Measurements from ENCODE around the gene MYO18B.

The MYO18B gene

DNA sequence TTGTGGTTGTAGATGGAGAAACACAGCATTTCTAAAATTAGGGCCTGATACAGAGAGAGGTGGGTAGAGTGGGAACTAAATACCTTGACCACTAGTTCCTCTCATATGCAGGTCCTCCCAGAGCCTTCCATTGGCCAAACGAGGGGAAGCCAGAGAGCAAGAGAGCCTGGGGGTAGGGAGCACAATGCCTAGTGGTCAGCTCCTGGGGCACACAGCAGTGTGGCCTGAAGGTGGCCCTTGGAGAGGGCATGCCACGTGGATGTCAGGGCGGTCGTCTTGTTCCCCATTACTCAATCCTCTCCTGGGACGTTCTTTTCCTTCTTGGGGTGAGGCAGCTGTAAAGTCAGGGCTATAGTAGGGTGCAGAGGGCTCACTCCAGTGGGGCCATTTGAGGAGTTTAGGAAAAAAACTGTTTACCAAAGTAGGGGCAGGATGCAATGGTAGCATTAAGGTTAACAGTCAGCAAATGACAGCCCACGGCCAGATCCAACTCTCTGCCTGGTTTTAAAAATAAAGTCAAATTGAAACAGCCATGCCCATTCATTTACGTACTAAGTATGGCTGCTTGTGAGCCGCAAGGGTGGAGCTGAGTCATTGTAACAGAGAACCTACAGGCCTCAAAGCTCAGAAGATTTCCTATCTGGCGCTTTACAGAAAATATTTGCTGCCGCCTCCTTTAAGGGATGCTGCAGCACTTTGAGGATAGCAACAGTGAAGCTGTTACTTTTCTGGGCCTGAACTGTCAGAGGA, 7.6 kb downstream of the MYO18B start:
- no peak for DNase-seq (ENCODE audit: low spot score)

DNA sequence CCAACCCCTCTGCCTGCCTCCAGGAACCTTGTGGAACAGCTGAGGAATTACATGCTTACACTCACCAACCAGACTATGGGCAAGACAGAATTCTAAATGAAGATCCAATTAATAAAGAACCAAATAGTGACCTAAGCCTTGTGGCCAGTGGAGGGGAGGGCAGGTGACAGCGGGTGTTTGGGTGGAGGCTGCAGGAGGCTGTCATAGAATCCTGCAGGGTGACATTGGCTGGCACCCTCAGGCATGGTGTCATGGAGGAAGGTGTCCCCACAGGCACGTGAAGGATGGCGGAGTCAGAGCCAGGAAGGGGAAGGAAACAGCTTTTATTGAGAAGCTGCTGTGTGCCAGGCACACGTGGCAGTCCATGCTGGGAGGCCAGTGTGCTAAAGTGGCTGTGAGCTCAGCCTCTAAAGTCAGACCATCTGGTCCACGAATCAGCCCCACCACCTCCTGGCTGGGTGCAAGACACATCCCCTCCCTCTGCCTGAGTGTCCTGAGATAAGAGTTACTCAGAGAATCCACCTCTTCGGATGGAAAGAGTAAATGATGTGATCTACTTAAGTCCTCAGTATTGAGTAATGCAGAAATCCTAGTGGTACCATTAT, 8.7 kb downstream of the MYO18B start:
- DNase-seq (ENCODE audit: low spot score): no peak

DNA sequence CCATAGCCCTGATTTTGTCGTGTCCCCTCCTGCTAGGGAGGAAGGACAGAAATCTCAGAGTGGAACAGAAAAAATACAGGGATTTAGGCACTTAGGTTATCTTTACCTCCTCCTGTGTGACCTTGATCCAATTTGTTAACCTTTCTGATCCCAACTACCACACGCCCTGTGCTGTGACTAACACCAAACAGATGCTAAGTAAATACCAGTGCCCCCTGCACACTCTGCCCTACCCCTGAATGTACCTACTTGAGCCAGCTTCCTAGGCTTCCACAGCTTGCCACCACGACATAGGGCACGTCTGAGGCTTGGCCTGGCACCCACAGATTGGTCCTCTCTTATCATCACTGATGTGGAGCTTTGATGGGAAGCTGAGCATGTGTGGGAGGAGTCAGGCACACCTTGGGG, 9.2 kb downstream of the MYO18B start:
- DNase-seq (ENCODE audit: low spot score): no peak

DNA sequence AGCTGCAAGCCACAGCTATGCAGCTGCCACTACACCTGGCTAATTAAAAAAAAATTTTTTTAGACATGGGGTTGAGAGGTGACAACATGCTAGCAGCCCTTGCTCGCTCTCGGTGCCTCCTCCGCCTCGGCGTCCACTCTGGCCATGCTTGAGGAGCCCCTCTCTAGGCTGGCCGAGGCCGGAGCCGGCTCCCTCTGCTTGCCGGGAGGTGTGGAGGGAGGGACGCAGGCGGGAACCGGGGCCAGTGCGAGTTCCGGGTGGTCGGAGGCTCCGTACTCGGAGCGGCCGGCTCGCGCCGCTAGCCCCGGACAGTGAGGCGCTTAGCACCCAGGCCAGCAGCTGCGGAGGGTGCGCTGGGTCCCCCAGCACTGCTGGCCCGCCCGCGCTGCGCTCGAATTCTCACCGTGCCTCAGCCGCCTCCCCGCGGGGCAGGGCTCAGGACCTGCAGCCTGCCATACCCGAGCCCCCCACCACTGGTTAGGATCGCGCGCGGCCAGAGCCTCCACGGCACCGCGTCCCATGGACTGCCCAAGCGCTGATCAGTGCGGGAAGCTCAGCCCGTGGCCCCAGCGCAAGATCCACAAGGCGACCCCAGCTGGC, 10.7 kb downstream of the MYO18B start:
- DNase-seq (ENCODE audit: low spot score): no peak

DNA sequence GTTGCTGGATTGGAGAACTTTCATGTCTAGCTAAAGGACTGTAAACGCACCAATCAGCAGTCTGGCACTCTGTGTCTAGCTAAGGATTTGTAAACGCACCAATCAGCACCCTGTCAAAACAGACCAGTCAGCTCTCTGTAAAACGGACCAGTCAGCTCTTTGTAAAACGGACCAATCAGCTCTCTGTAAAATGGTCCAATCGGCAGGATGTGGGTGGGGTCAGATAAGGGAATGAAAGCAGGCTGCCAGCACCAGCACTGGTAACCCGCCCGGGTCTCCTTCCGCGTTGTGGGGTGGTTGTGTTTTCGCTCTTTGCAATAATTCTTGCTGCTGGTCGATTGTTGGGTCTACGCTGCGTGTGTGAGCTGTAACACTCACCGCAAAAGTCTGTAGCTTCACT, 11.3 kb downstream of the MYO18B start:
- DNase-seq (ENCODE audit: low spot score): no peak

DNA sequence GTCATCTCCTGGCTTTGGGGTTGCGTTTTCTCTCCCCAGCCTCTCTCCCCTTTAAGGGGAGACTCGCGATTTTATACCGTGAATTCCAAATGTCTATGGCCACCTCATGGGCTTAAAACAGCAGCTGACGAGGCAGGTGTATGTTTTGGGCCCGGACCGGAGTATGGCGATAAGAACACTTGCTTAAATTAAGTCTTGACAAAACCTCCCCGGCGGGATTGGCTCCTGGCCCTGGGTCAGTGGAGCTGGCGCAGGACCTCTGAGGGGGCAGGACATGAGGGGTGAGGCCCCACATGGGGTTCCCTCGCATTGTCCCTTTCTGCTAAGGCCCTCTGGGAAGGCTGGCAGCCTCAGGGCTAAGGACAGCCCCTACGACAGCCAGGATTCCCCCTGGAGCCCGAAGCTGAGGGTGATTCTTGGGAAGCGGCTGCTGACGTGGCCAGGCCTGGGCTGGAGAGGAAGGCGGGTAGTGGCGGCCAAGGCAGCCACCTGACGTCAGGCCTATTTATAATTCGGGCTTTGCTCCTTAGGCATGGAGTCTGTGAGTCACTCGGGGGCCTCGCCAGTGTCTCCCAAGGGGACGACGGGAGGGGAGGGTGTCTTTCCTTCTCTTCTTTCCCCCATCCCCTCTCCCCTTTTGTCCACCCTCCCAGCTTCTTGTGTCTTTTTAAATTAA, 12.7 kb downstream of the MYO18B start:
- DNase-seq (ENCODE audit: low spot score): no peak

DNA sequence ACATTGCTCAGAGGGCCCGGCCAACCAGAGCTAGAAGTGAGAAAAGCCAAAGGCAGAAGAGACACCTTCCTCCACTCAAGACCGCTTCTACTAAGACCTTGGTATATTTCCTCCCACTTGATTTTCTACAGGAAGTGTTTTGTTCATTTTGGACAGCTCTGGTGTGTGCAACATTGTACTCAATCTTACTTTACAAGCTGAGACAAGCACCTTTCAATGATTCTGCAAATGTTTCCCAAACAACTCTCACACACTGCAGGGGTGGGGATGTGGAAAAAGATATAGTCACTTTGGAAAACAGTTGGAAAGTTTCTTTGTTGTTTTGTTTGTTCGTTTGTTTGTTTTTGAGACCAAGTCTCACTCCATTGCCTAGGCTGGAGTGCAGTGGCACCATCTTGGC, 15.7 kb downstream of the MYO18B start:
- DNase-seq (ENCODE audit: low spot score): no peak

DNA sequence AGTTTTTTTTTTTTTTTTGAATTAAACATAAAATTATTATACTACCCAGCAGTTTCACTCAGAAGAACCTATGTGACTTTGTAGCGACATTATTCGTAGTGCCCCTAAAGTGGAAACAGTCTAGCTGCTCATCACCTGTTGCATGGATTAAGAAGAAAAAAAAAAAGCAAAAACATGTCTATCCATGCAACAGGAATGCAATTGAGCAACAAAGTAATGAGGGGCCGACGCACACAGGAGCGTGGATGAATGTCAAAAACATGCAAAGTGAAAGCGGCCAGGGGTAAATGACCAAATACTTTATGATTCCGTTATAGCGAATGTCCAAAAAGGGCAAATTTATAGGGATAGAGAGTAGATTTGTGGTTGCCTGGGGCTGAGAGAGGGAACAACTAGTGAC, 16.3 kb downstream of the MYO18B start:
- no peak for DNase-seq (ENCODE audit: low spot score)

DNA sequence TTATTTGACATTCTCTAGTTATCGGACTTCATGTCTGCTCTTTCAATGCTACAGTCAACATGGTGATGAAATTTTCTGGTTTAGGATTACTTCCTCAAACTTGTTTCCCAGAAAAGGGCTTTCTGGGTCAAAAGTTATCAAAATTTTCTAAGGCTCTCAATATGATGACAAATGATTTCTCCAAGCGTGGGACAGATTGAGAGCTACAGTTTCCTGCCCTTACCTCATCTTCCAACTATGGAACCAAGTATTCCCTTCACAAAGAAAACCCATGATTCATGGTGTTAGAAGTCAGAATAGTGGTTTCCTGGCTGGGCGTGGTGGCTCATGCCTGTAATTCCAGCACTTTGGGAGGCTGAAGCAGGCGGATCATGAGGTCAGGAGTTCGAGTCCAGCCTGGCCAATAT, 17.8 kb downstream of the MYO18B start:
- DNase-seq (ENCODE audit: low spot score): no peak

DNA sequence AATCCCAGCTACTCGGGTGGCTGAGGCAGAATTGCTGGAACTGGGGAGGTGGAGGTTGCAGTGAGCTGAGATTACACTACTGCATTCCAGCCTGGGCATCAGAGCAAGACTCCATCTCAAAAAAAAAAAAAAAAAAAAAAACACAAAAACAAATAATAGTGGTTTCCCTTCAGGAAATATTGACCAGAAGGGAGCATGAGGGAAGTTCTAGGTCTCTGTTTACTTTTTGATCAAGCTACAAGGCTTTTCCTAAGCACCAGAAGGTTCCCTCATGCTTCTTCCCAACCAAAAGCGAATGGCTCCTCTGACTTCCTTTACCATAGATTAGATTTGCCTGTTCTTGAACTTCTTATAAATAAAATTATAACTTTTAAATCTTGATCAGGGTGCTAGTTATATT, 18.3 kb downstream of the MYO18B start:
- no peak for DNase-seq (ENCODE audit: low spot score)

DNA sequence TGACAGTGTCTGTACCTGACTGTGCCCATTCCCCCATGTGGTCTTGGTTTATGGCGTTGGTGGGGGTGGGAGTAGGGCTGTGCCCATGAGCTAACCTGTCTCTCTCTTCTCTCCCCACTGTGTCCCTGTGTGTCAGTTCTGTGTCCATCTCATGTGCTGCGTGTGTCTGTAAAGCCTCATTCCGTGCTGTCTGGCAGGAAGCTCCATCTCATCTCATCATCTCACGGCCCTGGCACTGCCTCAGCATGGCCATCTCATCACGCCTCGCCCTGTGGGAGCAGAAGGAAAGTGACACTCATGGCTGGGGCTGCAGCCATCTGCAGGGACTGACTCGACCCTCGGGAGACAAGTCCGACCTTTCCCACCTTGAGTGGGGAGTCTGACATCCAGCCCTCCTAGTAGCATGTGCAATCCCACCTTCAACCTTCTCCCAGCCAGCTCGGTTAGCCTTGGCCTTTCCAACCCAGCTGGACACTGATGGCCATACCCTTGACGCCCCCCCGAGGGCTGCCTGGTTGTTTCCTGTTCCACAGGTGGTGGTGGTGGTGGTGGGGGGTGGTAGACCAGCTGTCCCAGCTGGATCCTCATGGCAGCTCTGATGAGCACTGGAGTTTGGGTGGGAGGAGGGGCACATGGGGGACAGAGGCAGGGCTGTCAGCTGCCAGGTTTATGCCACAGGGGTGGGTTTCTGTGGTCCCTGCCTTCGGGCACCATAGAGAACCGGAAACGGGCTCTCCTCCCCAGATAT, 19.0 kb downstream of the MYO18B start:
- DNase-seq (ENCODE audit: low spot score): no peak

DNA sequence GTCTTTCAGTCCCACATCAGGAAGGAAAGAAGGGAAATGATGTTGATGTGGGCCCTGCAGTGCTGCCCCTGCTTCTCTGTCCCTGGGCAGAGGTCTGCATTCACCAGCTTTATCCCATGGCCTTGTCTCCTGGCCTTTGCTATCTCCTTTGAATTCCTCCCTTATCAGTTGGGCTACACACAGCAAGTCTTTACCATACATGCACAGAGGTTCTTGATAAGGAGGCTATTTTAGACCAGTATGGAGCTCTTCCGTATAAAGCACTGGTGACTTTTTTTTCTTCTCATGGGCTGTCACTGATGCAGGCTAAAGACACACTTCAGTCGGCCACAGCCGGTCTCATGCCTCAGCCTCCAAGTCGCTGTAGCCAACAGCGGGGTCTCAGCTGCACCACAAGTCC, 20.2 kb downstream of the MYO18B start:
- DNase-seq (ENCODE audit: low spot score): no peak

DNA sequence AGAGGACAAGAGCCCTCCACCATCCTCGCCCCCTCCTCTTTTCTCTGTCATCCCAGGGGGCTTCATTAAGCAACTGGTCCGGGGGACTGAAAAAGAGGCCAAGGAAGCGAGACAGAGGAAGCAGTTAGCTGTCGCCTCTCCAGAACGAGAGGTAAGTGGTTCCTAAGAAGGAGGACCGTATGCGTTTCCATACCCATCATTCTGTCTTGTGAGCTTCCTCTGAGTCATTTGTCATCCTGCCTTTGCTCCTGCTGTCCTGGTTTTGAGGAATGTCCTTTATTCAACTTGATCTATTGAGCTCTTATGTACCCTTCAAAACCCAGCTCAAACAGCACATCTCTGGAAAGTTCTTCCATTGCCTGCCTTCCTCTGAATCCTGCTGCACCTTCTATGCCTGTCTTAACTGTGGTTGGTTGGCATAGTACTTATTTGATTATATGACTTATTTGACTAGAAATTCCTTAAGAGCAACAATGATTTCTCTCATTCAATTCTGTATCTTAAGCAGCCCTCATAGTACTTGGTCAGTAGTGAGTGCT, 21.3 kb downstream of the MYO18B start:
- no peak for DNase-seq (ENCODE audit: low spot score)

DNA sequence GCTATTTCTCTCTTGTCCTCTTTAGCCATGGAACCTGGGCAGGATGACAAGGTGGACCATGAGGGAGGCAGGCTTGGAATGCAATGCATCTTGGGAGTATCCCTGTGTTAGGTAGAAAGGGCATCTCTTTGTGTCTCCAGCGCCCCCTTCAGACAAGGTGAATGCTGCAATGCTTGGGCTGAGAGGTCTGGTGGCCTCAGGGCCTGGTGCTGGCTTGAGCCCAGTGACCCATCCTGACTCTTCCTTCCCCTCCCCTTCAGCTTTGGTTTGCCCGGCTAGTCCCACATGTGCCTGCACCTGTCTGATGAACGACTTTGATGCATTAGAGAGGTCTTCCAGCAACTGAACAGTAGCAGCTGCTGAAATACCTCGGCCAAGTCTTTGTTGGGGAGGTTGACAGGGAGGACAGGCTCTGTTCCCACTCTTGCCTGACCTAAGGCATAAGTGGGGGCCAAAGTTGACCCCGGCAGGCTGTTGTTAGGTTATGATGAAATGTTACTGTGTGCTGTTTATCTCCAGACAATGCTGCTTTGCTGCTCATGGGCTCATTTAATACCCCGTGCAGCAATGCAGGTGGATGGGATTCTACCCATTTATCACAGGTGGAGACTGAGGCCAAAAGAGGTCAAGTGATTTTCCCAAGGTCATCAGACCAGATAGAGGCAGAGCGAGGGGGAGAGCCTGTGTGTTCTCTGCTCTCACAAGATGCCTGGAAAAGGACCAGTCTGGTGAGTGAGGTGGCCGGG, 22.5 kb downstream of the MYO18B start:
- no peak for DNase-seq (ENCODE audit: low spot score)

DNA sequence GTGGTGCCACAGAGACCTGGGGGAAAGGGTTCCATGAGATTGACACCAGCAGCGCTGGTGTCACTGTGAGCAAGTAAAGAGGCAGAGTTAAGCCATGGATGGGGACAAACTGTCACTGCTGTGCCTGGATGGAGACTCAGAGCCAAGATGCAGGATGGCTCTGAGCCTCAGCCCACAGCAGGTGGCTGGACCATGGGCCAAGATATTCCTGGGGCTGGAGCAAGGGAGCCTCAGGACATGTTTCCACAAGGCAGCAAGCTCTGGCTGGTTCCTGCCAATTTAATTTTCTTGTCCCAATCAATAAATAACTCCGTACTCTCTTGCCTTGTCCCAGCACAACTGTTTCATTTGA, 23.0 kb downstream of the MYO18B start:
- no peak for DNase-seq (ENCODE audit: low spot score)

DNA sequence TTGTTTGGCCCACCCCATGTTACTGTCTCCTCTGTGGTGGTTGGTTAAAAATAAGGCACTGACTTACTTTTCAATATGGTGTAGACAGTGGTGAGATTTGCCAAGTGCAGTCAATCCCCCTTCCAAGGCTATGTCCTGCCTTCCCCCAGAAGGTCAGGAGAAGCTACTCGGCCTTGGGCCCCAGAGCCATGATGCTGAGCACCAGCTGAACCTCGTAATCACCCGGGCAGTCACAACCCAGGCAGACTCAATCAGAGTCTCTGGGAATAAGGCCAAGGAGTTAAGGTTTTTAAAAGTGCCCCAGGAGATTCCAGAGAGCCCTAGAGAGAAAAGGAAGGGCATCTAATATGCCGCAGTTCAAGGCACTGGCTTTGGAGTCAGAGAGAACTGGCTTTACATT, 23.8 kb downstream of the MYO18B start:
- DNase-seq (ENCODE audit: low spot score): no peak

DNA sequence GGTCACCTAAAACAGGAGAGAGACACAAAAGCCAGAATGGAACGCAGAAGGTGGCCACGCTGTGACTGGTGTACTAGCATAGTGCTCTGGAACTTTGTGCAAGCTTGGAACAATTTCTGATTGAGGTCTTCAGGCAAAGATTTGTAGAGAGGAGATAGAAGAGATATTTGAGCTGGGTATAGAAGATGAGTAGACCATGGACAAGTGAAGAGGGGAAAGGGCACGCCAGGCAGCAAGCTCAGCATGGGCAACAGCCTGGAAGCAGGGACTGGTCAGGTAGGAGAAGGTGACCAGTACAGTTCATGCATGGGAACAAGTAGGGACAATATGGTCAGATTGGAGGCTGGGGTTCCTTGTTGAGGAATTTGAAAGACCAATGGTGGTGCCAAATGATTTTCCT, 24.4 kb downstream of the MYO18B start:
- DNase-seq (ENCODE audit: low spot score): no peak

DNA sequence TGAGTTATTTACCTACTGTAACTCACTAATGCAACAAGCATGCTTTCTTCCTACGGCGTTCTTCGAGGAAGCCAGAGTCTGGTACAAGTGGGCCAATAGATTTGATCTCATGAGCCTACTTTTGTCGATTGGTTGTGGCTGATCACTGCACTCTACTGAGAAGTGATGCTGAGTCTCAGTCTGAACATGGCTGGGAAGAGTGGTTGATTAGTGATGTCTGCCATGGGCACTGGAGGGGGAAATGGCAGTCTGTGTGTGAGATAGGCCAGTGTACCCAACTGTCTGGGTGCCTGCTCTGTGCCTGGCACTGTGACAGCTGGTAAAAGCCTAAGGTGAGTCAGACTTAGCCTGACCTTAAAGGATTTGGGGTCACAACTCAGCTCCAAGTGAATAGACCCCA, 28.3 kb downstream of the MYO18B start:
- DNase-seq (ENCODE audit: low spot score): no peak

DNA sequence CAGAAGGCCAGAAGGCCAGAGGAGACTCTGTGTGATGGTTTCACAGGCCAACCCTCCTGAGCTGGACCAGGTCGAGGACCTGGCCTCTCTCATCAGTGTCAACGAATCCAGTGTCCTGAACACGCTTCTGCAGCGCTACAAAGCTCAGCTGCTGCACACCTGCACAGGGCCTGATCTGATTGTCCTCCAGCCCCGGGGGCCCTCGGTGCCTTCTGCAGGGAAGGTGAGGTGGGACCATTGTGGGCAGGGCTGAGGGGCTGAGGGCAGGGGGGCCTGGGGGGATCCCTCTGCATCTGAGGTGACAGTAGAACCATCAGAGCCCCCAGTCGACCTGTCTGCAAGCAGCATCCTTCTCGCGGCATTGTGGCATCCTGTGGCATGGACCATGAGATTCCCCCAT, 30.3 kb downstream of the MYO18B start:
- no peak for DNase-seq (ENCODE audit: low spot score)

DNA sequence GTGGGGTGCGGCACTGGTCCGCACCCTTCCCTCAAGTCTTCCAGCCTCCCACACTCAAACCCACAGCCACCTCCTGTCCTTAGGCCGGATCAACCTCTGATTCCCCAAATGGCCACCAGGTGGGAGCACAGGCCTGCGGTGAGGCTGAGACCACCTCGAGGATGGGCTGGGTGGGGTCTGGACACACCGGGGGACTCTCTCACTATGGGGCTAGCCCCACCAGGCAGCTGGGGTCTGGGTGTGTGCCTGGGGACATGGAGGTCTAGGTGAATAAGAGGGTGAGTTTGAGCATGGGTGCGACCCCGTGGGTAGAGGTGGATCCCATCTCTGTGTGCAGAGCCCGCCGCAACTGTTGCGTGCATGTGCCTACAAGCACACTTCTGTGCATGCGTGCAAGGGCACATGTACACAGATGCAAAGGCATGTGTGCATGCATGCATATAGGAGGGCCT, 32.6 kb downstream of the MYO18B start:
- no peak for DNase-seq (ENCODE audit: low spot score)

DNA sequence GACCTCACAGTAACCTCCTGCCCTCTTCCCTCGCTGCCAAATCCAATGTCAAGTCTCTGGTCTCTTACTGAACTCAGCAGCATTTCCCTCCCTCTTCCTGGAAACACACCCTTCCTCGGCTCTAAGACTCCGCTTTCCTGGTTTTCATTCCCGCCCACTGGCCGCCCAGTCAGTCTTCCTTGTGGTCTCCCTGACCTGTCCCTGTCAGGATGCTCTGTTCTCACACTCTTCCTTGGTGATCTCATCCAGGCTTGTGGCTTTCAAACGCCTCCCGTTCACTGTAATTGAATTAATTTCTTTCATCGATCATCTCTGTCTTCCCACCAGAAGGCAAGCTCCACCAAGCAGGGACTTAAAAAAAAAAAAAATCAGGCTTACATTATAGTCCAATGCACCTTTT, 33.5 kb downstream of the MYO18B start:
- DNase-seq (ENCODE audit: low spot score): no peak

Data from CD4-positive, alpha-beta T cell treated with Interleukin-6 at 100 ng/mL for 8 hours (primary cell).